WERI-Rb-1 (cell line): Measurements from ENCODE around the gene USP43.
"Not testable (repeated sequence)": the region's sequence is repeated elsewhere in the genome, so short reads cannot be mapped to it uniquely, and the experiment has no call there.

Experiments
- DNase-seq: peaks from one replicate; pipeline ENCODE4 v3.0.0-alpha.2; 2020
- H3K27ac ChIP-seq: fragments of 250-450 bp; sonication (Bioruptor Pico); 2 replicates; pipeline ENCODE4 v1.5.1; 2020; ENCODE audit warnings: mild to moderate bottlenecking, moderate library complexity
- H3K27me3 ChIP-seq: fragments of 250-450 bp; sonication (Bioruptor Pico); 2 replicates; pipeline ENCODE4 v1.5.1; 2021; ENCODE audit warnings: mild to moderate bottlenecking, low read depth, moderate library complexity; ENCODE audit not compliant: insufficient read depth, severe bottlenecking
- H3K36me3 ChIP-seq: fragments of 250-450 bp; sonication (Bioruptor Pico); 2 replicates; pipeline ENCODE4 v1.5.1; 2020; ENCODE audit warnings: mild to moderate bottlenecking, moderate library complexity
- H3K4me3 ChIP-seq: 2 replicates; pipeline ENCODE4 v1.5.1; 2011; ENCODE audit warnings: low read depth, mild to moderate bottlenecking, control low read depth, low read length
- H3K9me3 ChIP-seq: fragments of 250-450 bp; sonication (Bioruptor Pico); 2 replicates; pipeline ENCODE4 v1.5.1; 2021; ENCODE audit warnings: mild to moderate bottlenecking, moderate library complexity; ENCODE audit not compliant: severe bottlenecking
- CTCF ChIP-seq: IDR thresholded peaks from 2 replicates; pipeline ENCODE4 v1.5.1; 2011; ENCODE audit warnings: low read depth, mild to moderate bottlenecking, control low read depth, inconsistent platforms, low read length

The USP43 gene

GRCh38 chr17:9644910-9645751 is at the start of gene USP43:
Gene USP43, plus strand, starts transcription at chr17:9645517. Its CDS starts 116 bp downstream, at chr17:9645633.
- no peaks in the 10 kb centered on the region for H3K36me3 ChIP-seq
- H3K27ac ChIP-seq: peak within 1 kb of the TSS; percentile 80
- TF ChIP-seq CTCF: no peak
- no peaks in the 10 kb centered on the region for H3K9me3 ChIP-seq
- peak within 1 kb of the TSS; percentile 88 for H3K4me3 ChIP-seq
- peak; percentile 55 for DNase-seq
- no peaks in the 10 kb centered on the region for H3K27me3 ChIP-seq

DNA sequence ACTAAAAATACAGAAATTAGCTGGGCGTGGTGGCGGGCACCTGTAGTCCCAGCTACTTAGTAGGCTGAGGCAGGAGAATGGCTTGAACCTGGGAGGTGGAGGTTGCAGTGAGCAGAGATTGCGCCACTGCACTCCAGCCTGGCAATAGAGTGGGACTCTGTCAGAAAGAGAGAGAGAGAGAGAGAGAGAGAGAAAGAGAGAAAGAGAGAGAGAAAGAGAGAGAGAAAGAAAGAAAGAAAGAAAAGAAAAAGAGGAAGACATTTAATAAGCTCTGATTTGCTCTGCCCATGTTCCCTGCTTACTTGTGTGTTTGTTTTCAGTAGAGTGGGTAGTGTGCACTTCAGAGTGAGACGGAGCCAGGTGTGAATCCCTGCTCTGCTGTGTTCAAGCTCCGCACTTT is 47.7 kb upstream of the USP43 start:
- H3K27me3 ChIP-seq, DNase-seq, H3K36me3 ChIP-seq, H3K4me3 ChIP-seq, H3K9me3 ChIP-seq, H3K27ac ChIP-seq: not testable (repeated sequence)

DNA sequence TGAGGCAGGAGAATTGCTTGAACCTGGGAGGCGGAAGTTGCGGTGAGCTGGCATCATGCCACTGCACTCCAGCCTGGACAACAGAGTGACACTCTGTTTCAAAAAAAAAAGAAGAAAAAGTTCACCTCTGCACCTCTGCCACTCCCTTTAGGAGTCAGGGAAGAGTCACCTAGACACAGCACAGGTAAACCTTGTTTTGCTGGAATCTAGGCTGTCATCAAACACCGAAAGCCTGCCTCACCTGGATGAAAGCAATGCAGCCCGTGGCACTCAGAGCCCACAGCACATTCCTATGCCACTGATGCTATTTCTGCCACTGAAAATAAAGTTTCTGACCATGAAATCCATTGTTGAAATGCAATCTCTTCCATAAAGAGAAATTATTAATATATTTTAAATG is 46.7 kb upstream of the USP43 start:
- no peaks in the 10 kb centered on the region for H3K9me3 ChIP-seq

DNA sequence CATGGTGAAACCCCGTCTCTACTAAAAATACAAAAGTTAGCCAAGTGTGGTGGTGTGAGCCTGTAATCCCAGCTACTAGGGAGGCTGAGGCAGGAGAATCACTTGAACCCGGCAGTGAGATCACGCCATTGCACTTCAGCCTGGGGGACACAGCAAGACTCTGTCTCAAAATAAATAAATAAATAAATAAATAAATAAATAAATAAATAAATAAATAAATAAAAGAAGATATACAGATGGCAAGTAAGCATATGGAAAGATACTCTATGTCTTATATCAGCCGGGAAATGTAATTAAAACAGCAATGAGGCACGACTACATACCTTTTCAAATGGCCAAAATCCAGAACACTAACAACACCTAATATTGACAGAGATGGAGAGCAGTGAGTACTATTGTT is 40.7 kb upstream of the USP43 start:
- not testable (repeated sequence) for H3K36me3 ChIP-seq, H3K4me3 ChIP-seq, H3K9me3 ChIP-seq, H3K27me3 ChIP-seq, H3K27ac ChIP-seq, DNase-seq

More for the DNA sequence above, 46.7 kb upstream of the USP43 start:
- TF ChIP-seq CTCF: no peak
- DNase-seq: no peak
- no peaks in the 10 kb centered on the region for H3K27me3 ChIP-seq
- no peak overlapping the region for H3K27ac ChIP-seq
- no peak overlapping the region for H3K4me3 ChIP-seq
- no peaks in the 10 kb centered on the region for H3K36me3 ChIP-seq

GRCh38 chr17:9606453-9606852 is 38.9 kb upstream of the USP43 start:
- H3K9me3 ChIP-seq: no peaks in the 10 kb centered on the region
- no peak for DNase-seq
- no peak overlapping the region for H3K4me3 ChIP-seq
- no peak for TF ChIP-seq CTCF
- no peak overlapping the region for H3K27ac ChIP-seq
- no peaks in the 10 kb centered on the region for H3K36me3 ChIP-seq
- H3K27me3 ChIP-seq: no peaks in the 10 kb centered on the region

GRCh38 chr17:9607058-9607457 is 38.3 kb upstream of the USP43 start:
- not testable (repeated sequence) for H3K4me3 ChIP-seq, H3K27ac ChIP-seq, H3K9me3 ChIP-seq, H3K27me3 ChIP-seq, DNase-seq, H3K36me3 ChIP-seq

DNA sequence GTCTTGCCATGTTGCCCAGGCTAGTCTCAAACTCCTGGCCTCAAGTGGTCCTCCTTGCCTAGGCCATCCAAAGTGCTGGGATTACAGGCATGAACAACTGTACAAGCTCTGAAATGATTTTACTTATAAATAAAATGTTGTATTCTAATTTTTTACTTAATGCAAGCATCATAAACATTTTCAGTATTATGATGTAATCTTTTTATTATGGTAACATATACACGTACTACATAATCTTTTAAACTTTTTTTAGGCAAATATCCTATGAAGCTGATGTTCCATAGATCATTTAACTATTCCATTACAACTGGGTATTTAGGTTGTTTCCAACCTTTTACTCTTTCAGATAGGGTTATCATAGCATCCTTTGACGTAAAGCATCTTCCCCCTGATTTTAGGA is 33.8 kb upstream of the USP43 start:
- Histone ChIP-seq H3K36me3 (no peaks in the 10 kb centered on the region), H3K9me3 (no peaks in the 10 kb centered on the region), H3K27me3 (no peaks in the 10 kb centered on the region), H3K4me3 (no peak overlapping the region), H3K27ac (no peak overlapping the region)
- no peak for TF ChIP-seq CTCF
- DNase-seq: no peak
